WTC11 (cell line): ENCODE measurements around the gene CENPL. TPM values are rescaled to one million over a fixed set of nuclear protein-coding genes. Genes with fewer than 3 reads are reported as not detected.

ENCODE experiments used
- ATAC-seq: fragments of 200-7000 bp; cut with Tn5 transposase; 2 replicates; pipeline ENCODE4 v1.10.0; 2021; ENCODE audit warnings: mild to moderate bottlenecking, moderate library complexity
- CTCF ChIA-PET: fragments of 300-600 bp; sonication (Branson Sonifier 250); formaldehyde crosslinking; loops from one replicate; lab custom pipeline; 2021; ENCODE audit warnings: antibody characterized with exemption; lab: Charles Lee
- POLR2A ChIA-PET: fragments of 350-600 bp; sonication (Branson Sonifier 250); formaldehyde crosslinking; loops from one replicate; lab custom pipeline; 2021; ENCODE audit warnings: antibody characterized with exemption; lab: Charles Lee
- DNase-seq: peaks from one replicate; pipeline ENCODE4 v3.0.0; 2021; ENCODE audit warnings: low spot score
- H3K27ac Mint-ChIP-seq: 2 replicates; pipeline ENCODE4 v1.8.0; 2021; ENCODE audit warnings: mixed read lengths
- H3K27me3 Mint-ChIP-seq: 2 replicates; pipeline ENCODE4 v1.8.0; 2021; ENCODE audit warnings: low read depth, mild to moderate bottlenecking, moderate library complexity, mixed read lengths
- H3K36me3 Mint-ChIP-seq: 2 replicates; pipeline ENCODE4 v1.8.0; 2021; ENCODE audit warnings: mixed read lengths
- H3K4me1 Mint-ChIP-seq: 2 replicates; pipeline ENCODE4 v1.8.0; 2022; ENCODE audit warnings: mixed read lengths
- H3K4me3 Mint-ChIP-seq: 2 replicates; pipeline ENCODE4 v1.8.0; 2021; ENCODE audit warnings: mild to moderate bottlenecking, moderate library complexity, mixed read lengths
- H3K9me3 Mint-ChIP-seq: 2 replicates; pipeline ENCODE4 v1.8.0; 2021; ENCODE audit warnings: mixed read lengths
- ATF1 ChIP-seq: sonication (generic); formaldehyde crosslinking; IDR thresholded peaks from 2 replicates; pipeline ENCODE4 v1.8.1; 2023; ENCODE audit warnings: mild to moderate bottlenecking, moderate library complexity, missing genetic modification reagents
- ATF6 ChIP-seq: sonication (generic); formaldehyde crosslinking; IDR thresholded peaks from 2 replicates; pipeline ENCODE4 v1.8.1; 2023; ENCODE audit warnings: mild to moderate bottlenecking, missing genetic modification reagents
- E2F5 ChIP-seq: sonication (generic); formaldehyde crosslinking; IDR thresholded peaks from 2 replicates; pipeline ENCODE4 v1.8.1; 2022; ENCODE audit warnings: mild to moderate bottlenecking, moderate library complexity, missing genetic modification reagents
- ETV6 ChIP-seq: sonication (generic); formaldehyde crosslinking; IDR thresholded peaks from 2 replicates; pipeline ENCODE4 v1.8.1; 2022; ENCODE audit warnings: mild to moderate bottlenecking, missing genetic modification reagents
- GRHL2 ChIP-seq: fragments of 250-450 bp; sonication (Bioruptor Pico); IDR thresholded peaks from 2 replicates; pipeline ENCODE4 v1.8.0; 2022; ENCODE audit warnings: mild to moderate bottlenecking, moderate library complexity; ENCODE audit not compliant: insufficient replicate concordance, severe bottlenecking
- IRF2 ChIP-seq: sonication (generic); formaldehyde crosslinking; IDR thresholded peaks from 2 replicates; pipeline ENCODE4 v1.8.0; 2022; ENCODE audit warnings: low read depth, missing genetic modification reagents, borderline replicate concordance
- JAZF1 ChIP-seq: fragments of 250-450 bp; sonication (Bioruptor Pico); IDR thresholded peaks from 2 replicates; pipeline ENCODE4 v1.9.0; 2021; ENCODE audit warnings: moderate library complexity, mild to moderate bottlenecking, inconsistent platforms
- KAT7 ChIP-seq: sonication (generic); formaldehyde crosslinking; IDR thresholded peaks from 2 replicates; pipeline ENCODE4 v1.8.1; 2023; ENCODE audit warnings: missing genetic modification reagents, mild to moderate bottlenecking, borderline replicate concordance
- PRDM15 ChIP-seq: sonication (generic); formaldehyde crosslinking; IDR thresholded peaks from 2 replicates; pipeline ENCODE4 v1.8.0; 2022; ENCODE audit warnings: missing genetic modification reagents
- SMAD3 ChIP-seq: sonication (generic); formaldehyde crosslinking; IDR thresholded peaks from 2 replicates; pipeline ENCODE4 v1.8.0; 2022; ENCODE audit warnings: missing genetic modification reagents, mild to moderate bottlenecking, borderline replicate concordance
- TCF7 ChIP-seq: sonication (generic); formaldehyde crosslinking; IDR thresholded peaks from 2 replicates; pipeline ENCODE4 v1.8.0; 2022; ENCODE audit warnings: mild to moderate bottlenecking, low read depth, missing genetic modification reagents, moderate library complexity
- ZNF425 ChIP-seq: fragments of 250-450 bp; sonication (Bioruptor Pico); conservative IDR thresholded peaks from 2 replicates; pipeline ENCODE4 v1.9.0; 2021; ENCODE audit warnings: mild to moderate bottlenecking
- ZNF671 ChIP-seq: fragments of 250-450 bp; sonication (Bioruptor Pico); IDR thresholded peaks from 2 replicates; pipeline ENCODE4 v1.8.0; 2021; ENCODE audit warnings: mild to moderate bottlenecking
- total RNA-seq: library from RNA; stranded (reverse); gene quantifications from 3 replicates; pipeline ENCODE4 v1.2.3, GENCODE V29; 2021
- TF ChIP-seq, protein P1 (sequence below): sonication (generic); formaldehyde crosslinking; IDR thresholded peaks from 2 replicates; pipeline ENCODE4 v1.8.1; 2022; ENCODE audit warnings: mild to moderate bottlenecking, missing genetic modification reagents, moderate library complexity, borderline replicate concordance

The CENPL gene
- total RNA-seq, 1 experiment from 2014 or later = 20.1 TPM

GRCh38 chr1:173784997-173785396 lies 39.7 kb downstream of the CENPL start (continued):
- TF ChIP-seq IRF2 (CRISPR knock-in tag) (no peak), ETV6 (no peak), ZNF671 (CRISPR knock-in tag) (no peak), ATF6 (no peak), ZNF425 (no peak), E2F5 (CRISPR knock-in tag) (no peak), ATF1 (CRISPR knock-in tag) (no peak), PRDM15 (CRISPR knock-in tag) (no peak), JAZF1 (no peak), TCF7 (CRISPR knock-in tag) (no peak), KAT7 (no peak), SMAD3 (CRISPR knock-in tag) (no peak)

DNA sequence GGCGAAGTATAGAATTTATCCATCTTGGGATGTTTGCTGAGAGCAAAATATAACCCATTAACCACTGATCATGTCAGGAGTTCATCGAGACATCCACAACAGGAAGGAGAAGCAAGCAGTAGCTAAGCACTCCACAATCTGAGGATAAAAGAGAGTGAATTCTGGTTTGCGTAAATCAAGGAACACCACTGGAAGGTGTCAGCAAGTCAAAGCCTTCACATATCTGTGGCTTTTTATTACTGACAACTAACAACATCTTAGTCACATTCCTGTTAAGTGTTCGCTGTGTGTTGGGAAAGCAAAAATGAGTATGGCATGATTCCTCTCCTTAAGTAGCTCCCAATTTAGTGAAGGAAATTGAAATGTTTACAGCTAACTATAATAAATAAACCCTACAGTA lies 44.7 kb downstream of the CENPL start:
- Mint-ChIP-seq H3K9me3 (no peaks in the 10 kb centered on the region), H3K27ac (no peak overlapping the region), H3K4me3 (no peak overlapping the region), H3K4me1 (no peaks in the 10 kb centered on the region), H3K27me3 (no peaks in the 10 kb centered on the region), H3K36me3 (peaks cover 12% of the 10 kb centered on the region)
- ATAC-seq (no peak), DNase-seq (no peak)
- CTCF ChIA-PET = no interaction called here
- TF ChIP-seq GRHL2 = no peak
- POLR2A ChIA-PET = no interaction called here

- CTCF ChIA-PET = no interaction called here
- no peak for DNase-seq
- POLR2A ChIA-PET = interaction anchor here (0.5 kb wide), 1 partner anchor 255 kb away, joined by 3 read pairs; no protein-coding TSS in a partner anchor
- no peak overlapping the region for H3K4me3 Mint-ChIP-seq
- no peak for ATAC-seq
- TF ChIP-seq, protein P1, sequence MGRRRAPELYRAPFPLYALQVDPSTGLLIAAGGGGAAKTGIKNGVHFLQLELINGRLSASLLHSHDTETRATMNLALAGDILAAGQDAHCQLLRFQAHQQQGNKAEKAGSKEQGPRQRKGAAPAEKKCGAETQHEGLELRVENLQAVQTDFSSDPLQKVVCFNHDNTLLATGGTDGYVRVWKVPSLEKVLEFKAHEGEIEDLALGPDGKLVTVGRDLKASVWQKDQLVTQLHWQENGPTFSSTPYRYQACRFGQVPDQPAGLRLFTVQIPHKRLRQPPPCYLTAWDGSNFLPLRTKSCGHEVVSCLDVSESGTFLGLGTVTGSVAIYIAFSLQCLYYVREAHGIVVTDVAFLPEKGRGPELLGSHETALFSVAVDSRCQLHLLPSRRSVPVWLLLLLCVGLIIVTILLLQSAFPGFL (CRISPR knock-in tag) = no peak
- no peak for TF ChIP-seq KAT7
- no peak overlapping the region for H3K27ac Mint-ChIP-seq
- H3K27me3 Mint-ChIP-seq = no peaks in the 10 kb centered on the region
- H3K36me3 Mint-ChIP-seq = peaks cover 6% of the 10 kb centered on the region
- H3K4me1 Mint-ChIP-seq = no peaks in the 10 kb centered on the region
- no peaks in the 10 kb centered on the region for H3K9me3 Mint-ChIP-seq
These were observed 49.0 kb downstream of the CENPL start for GRCh38 chr1:173775578-173776226.
